ENCODE data around the gene ME3. TPM values are rescaled to one million over a fixed set of nuclear protein-coding genes. Genes with fewer than 3 reads are reported as not detected.
"Not testable (repeated sequence)": the region's sequence is repeated elsewhere in the genome, so short reads cannot be mapped to it uniquely, and the experiment has no call there.

Gene ME3
- total RNA-seq, 4 donors from 2014 or later: 1.9 to 11.0 (median 6.0) TPM

DNA sequence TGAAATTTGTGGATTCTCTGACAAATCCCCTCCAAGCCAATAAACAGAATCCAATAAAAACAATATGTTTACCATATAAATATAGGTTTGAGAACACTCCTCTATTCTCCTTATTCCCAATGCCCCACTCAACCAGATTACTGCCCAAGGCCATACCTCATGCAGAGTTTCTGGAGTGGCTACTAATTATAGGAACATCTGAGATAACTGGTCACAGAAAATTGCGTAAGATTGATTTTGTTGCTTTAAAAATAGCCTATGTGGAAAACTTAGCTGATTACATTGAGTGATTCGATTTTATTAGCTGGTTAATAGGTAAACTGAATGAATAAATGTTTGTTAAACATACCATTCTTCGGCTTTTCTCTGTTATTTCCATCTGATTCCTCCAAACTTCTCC, 48.0 kb downstream of the ME3 start:
- intact Hi-C loops (cut with DNase I; ENCODE audit: low total_unique reads): no loop called here
- H3K4me3 ChIP-seq (ENCODE audit: low read depth, poor library complexity, severe bottlenecking): no peak overlapping the region
- WGBS, 2 donors: 73 to 86% methylated on average over 3 of the region's 3 CpGs

DNA sequence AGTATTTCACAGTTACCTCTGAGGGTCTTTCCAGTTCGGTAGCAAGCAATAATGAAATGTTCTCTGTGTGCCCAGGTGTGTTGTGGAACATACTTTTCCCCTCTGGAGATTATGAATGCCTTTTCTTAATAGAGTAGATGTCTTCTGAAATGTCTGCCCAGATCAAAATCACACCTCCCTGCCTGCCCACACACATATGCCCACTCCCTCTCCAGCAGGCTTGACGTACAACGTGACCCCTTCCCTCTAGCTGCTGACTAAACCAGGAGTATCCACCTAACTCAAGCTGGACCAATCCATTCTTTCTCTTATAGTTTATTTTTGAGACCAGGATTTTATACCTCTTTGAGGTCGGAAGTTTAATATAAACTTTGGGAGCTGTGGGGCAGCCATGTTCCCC, 48.7 kb downstream of the ME3 start:
- WGBS, 2 donors: 78 to 79% methylated on average over 4 of the region's 4 CpGs
- no peak for DNase-seq (ENCODE audit: low spot score in 2 of 2)
- H3K4me3 ChIP-seq (ENCODE audit: low read depth, poor library complexity, severe bottlenecking): no peak overlapping the region
- TF ChIP-seq, protein P1, sequence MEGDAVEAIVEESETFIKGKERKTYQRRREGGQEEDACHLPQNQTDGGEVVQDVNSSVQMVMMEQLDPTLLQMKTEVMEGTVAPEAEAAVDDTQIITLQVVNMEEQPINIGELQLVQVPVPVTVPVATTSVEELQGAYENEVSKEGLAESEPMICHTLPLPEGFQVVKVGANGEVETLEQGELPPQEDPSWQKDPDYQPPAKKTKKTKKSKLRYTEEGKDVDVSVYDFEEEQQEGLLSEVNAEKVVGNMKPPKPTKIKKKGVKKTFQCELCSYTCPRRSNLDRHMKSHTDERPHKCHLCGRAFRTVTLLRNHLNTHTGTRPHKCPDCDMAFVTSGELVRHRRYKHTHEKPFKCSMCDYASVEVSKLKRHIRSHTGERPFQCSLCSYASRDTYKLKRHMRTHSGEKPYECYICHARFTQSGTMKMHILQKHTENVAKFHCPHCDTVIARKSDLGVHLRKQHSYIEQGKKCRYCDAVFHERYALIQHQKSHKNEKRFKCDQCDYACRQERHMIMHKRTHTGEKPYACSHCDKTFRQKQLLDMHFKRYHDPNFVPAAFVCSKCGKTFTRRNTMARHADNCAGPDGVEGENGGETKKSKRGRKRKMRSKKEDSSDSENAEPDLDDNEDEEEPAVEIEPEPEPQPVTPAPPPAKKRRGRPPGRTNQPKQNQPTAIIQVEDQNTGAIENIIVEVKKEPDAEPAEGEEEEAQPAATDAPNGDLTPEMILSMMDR (IDR thresholded peaks at IDR 0.05): no peak
- no peak for TF ChIP-seq POLR2A (IDR thresholded peaks at IDR 0.05)
- intact Hi-C loops (cut with DNase I; ENCODE audit: low total_unique reads): no loop called here

More for the DNA sequence above, 48.0 kb downstream of the ME3 start:
- TF ChIP-seq POLR2A (IDR thresholded peaks at IDR 0.05): no peak
- TF ChIP-seq, protein P1 (IDR thresholded peaks at IDR 0.05): no peak
- no peak for DNase-seq (ENCODE audit: low spot score in 2 of 2)

DNA sequence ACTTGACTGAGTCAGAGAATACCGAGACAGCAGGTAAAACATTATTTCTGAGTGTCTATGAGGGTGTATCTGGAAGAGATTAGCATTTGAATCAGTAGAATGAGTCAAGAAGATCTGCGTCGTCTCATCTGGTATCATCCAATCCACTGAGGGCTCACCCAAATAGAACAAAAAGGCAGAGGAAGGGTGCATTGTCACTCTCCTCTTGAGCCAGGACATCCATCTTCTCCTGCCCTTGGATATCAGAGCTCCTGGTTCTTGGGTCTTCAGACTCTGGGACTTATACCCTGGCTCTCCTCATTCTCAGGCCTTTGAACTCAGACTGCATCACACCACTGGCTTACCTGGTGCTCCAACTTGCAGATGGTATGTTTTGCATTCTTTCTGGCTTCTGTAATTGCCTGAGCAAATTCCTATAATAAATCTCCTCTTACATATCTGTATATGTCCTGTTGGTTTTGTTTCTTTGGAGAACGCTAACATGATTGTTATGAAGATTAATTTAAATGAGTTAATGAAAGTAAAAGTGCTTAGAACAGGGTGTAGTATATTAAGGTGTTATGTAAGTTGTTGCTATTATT, 49.3 kb downstream of the ME3 start:
- intact Hi-C loops (cut with DNase I; ENCODE audit: low total_unique reads): no loop called here
- DNase-seq (ENCODE audit: low spot score in 2 of 2): no peak
- WGBS, 2 donors: 58 to 60% methylated on average over 4 of the region's 4 CpGs
- H3K4me3 ChIP-seq (ENCODE audit: low read depth, poor library complexity, severe bottlenecking): no peak overlapping the region
- TF ChIP-seq POLR2A (IDR thresholded peaks at IDR 0.05): no peak
- TF ChIP-seq, protein P1 (IDR thresholded peaks at IDR 0.05): no peak

DNA sequence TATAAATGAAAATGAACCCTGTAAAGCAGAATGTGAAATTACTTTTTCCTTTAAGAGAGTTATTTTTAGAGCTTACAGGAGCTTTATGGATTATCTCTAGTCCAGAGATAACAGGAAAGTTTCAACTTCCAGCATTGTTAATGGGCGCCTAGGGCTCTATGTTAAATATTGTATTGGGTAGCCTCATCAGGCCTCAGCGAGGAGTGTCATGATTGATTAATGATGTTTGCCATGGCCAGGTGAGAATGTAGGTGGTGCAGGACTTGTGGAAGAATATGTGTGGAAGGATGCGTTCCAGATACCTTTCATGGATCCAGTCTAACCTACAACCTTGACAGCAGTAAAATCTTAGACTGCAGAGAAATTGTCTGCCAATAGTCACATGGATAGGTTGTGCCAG, 50.6 kb downstream of the ME3 start:
- H3K4me3 ChIP-seq (ENCODE audit: low read depth, poor library complexity, severe bottlenecking): no peak overlapping the region
- no peak for DNase-seq (ENCODE audit: low spot score in 2 of 2)
- TF ChIP-seq, protein P1 (IDR thresholded peaks at IDR 0.05): no peak
- no peak for TF ChIP-seq POLR2A (IDR thresholded peaks at IDR 0.05)
- WGBS, 2 donors: 90 to 94% methylated on average over 3 of the region's 3 CpGs
- intact Hi-C loops (cut with DNase I; ENCODE audit: low total_unique reads): no loop called here

DNA sequence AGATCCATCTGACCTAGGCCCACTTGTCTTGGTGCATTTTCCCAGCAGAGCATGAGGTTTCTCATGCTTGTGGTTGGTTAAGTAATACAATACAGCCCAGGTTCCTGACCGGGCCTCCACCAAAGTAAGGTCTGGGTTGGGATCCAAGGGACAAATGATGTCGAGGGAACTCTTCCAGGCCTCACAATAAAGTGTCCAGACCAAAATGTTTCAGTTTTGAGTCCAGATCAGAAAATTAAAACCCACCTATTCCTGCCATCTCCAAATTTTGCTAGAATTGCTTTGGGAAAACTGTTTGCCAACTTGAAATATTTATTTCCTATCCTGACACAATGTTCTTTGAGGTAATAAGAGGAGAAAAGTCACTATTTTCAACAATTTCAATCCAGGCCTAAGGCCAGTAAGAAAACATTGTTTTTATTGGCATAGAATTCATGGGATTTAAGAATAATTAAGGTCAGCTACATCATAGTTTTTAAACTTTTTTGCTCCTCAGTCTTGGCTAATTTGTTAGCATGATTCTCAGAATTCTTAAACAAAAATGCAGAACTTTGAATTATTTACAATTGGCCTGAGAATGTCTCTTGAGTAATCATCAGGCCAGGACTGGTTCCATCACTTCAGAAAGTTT, 51.4 kb downstream of the ME3 start:
- DNase-seq (ENCODE audit: low spot score in 2 of 2): no peak
- TF ChIP-seq POLR2A (IDR thresholded peaks at IDR 0.05): no peak
- TF ChIP-seq, protein P1 (IDR thresholded peaks at IDR 0.05): no peak
- H3K4me3 ChIP-seq (ENCODE audit: low read depth, poor library complexity, severe bottlenecking): no peak overlapping the region
- 62 to 74% methylated on average over 2 of the region's 2 CpGs for WGBS, 2 donors
- intact Hi-C loops (cut with DNase I; ENCODE audit: low total_unique reads): no loop called here

DNA sequence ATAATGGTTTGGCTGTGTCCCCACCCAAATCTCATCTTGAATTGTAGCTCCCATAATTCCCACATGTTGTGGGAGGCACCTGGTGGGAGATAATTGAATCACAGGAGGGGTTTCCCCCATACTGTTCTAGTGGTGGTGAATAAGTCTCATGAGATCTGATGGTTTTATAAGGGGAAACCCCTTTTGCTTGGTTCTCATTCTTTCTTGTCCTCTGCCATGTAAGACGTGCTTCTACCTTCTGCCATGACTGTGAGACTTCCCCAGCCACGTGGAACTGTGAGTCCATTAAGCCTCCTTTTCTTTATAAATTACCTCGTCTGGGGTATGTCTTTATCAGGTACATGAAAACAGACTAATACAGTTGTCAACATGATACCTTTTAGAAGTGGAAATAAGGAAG, 53.0 kb downstream of the ME3 start:
- intact Hi-C loops (cut with DNase I; ENCODE audit: low total_unique reads); DNase-seq (ENCODE audit: low spot score in 2 of 2); H3K4me3 ChIP-seq (ENCODE audit: low read depth, poor library complexity, severe bottlenecking): not testable (repeated sequence)
- 77 to 83% methylated on average over 3 of the region's 3 CpGs for WGBS, 2 donors

Measured in lower leg skin (tissue), 4 donors.